Erythroblast (primary cell): ENCODE measurements around the gene ZNF91.
"Not testable (repeated sequence)": the region's sequence is repeated elsewhere in the genome, so short reads cannot be mapped to it uniquely, and the experiment has no call there.

Experiments used
- GATA1 ChIP-seq: IDR thresholded peaks from 2 replicates; pipeline ENCODE4 v1.6.1; 2011; ENCODE audit warnings: low read depth, mild to moderate bottlenecking, control low read depth, low read length, moderate library complexity
- POLR2A ChIP-seq: IDR thresholded peaks from 2 replicates; pipeline ENCODE4 v1.6.1; 2011; ENCODE audit warnings: mild to moderate bottlenecking, low read length

DNA sequence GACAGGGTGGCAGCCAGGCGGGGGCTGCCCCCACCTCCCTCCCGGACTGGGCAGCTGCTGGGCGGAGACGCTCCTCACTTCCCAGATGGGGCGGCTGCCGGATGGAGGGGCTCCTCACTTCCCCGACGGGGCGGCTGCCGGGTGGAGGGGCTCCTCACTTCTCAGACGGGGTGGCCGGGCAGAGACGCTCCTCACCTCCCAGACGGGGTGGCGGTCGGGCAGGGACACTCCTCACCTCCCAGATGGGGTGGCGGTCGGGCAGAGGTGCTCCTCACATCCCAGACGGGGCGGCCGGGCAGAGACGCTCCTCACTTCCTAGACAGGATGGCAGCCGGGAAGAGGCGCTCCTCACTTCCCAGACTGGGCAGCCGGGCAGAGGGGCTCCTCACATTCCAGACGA is 105.3 kb downstream of the ZNF91 start:
- TF ChIP-seq POLR2A, GATA1: not testable (repeated sequence)
